ENCODE measurements around the gene NOL6.

NOL6 gene

GRCh38 chr9:33437205-33437604 lies 36.5 kb downstream of the NOL6 start:
- Histone ChIP-seq H3K27ac (ENCODE audit: low read length) (no peak overlapping the region), H3K9ac (ENCODE audit: low read depth, low read length) (no peak overlapping the region), H4K20me1 (ENCODE audit: insufficient read depth, low read length) (no peaks in the 10 kb centered on the region), H3K4me1 (ENCODE audit: insufficient read depth, low read length) (no peaks in the 10 kb centered on the region), H2AFZ (ENCODE audit: low read depth, low read length) (no peak overlapping the region), H3K4me3 (ENCODE audit: low read depth in 1 of 2, low read length in 2 of 2) (no peak overlapping the region), H3K79me2 (ENCODE audit: insufficient read depth, low read length) (no peaks in the 10 kb centered on the region), H3K9me3 (ENCODE audit: insufficient read depth, low read length, severe bottlenecking) (no peaks in the 10 kb centered on the region), H3K4me2 (ENCODE audit: insufficient read depth, low read length) (no peak overlapping the region), H3K27me3 (ENCODE audit: insufficient read depth, low read length, poor library complexity) (no peaks in the 10 kb centered on the region), H3K36me3 (ENCODE audit: insufficient read depth, low read length) (no peaks in the 10 kb centered on the region)
- no peak for ATAC-seq (ENCODE audit: insufficient read depth, low read depth)
- no peak for DNase-seq
- TF ChIP-seq CTCF (IDR thresholded peaks at IDR 0.05; ENCODE audit: borderline replicate concordance, extremely low read depth, low read length, poor library complexity, severe bottlenecking): no peak
- no peak for TF ChIP-seq EZH2 (IDR thresholded peaks at IDR 0.05; ENCODE audit: borderline replicate concordance, low read depth, low read length, severe bottlenecking)

GRCh38 chr9:33436445-33436844 lies 37.3 kb downstream of the NOL6 start:
- no peak for TF ChIP-seq CTCF (IDR thresholded peaks at IDR 0.05; ENCODE audit: borderline replicate concordance, extremely low read depth, low read length, poor library complexity, severe bottlenecking)
- TF ChIP-seq EZH2 (IDR thresholded peaks at IDR 0.05; ENCODE audit: borderline replicate concordance, low read depth, low read length, severe bottlenecking): no peak

DNA sequence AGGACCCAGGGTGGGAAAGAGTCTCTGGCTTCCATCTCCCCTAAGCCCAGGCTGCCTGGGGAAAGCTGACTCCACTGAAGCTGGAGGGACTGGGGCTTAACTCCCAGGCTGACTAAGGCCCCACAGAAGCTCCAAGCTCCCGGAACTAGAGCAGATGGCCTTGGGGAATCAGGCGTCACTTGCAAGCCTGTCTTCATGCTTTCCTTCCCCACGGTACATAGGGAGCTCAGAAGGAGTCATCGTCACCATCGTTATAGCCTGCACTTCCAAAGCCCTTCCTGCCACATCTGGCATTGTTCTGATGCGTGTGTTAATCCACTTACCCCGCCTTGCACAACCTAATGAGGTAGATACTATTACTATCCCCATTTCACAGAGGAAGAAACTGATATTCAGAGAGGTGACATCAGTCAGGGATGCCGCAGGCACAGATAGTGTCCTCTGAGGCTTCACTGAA lies 37.9 kb downstream of the NOL6 start:
- no peaks in the 10 kb centered on the region for H3K79me2 ChIP-seq (ENCODE audit: insufficient read depth, low read length)
- ATAC-seq (ENCODE audit: insufficient read depth, low read depth) (no peak), DNase-seq (no peak)

More at GRCh38 chr9:33436445-33436844, 37.3 kb downstream of the NOL6 start:
- Histone ChIP-seq H3K4me3 (ENCODE audit: low read depth in 1 of 2, low read length in 2 of 2) (no peak overlapping the region), H3K9me3 (ENCODE audit: insufficient read depth, low read length, severe bottlenecking) (no peaks in the 10 kb centered on the region), H4K20me1 (ENCODE audit: insufficient read depth, low read length) (no peaks in the 10 kb centered on the region), H3K9ac (ENCODE audit: low read depth, low read length) (no peak overlapping the region), H3K36me3 (ENCODE audit: insufficient read depth, low read length) (no peaks in the 10 kb centered on the region), H3K27ac (ENCODE audit: low read length) (no peak overlapping the region), H2AFZ (ENCODE audit: low read depth, low read length) (no peak overlapping the region), H3K27me3 (ENCODE audit: insufficient read depth, low read length, poor library complexity) (no peaks in the 10 kb centered on the region), H3K4me1 (ENCODE audit: insufficient read depth, low read length) (no peaks in the 10 kb centered on the region), H3K4me2 (ENCODE audit: insufficient read depth, low read length) (no peak overlapping the region), H3K79me2 (ENCODE audit: insufficient read depth, low read length) (no peaks in the 10 kb centered on the region)
- ATAC-seq (ENCODE audit: insufficient read depth, low read depth): no peak
- DNase-seq: no peak

More for the DNA sequence above, 37.9 kb downstream of the NOL6 start:
- no peak overlapping the region for H3K4me3 ChIP-seq (ENCODE audit: low read depth in 1 of 2, low read length in 2 of 2)
- no peaks in the 10 kb centered on the region for H3K9me3 ChIP-seq (ENCODE audit: insufficient read depth, low read length, severe bottlenecking)
- no peak overlapping the region for H3K27ac ChIP-seq (ENCODE audit: low read length)
- TF ChIP-seq EZH2 (IDR thresholded peaks at IDR 0.05; ENCODE audit: borderline replicate concordance, low read depth, low read length, severe bottlenecking) (no peak), CTCF (IDR thresholded peaks at IDR 0.05; ENCODE audit: borderline replicate concordance, extremely low read depth, low read length, poor library complexity, severe bottlenecking) (no peak)
- H3K9ac ChIP-seq (ENCODE audit: low read depth, low read length): no peak overlapping the region
- no peaks in the 10 kb centered on the region for H3K36me3 ChIP-seq (ENCODE audit: insufficient read depth, low read length)
- H2AFZ ChIP-seq (ENCODE audit: low read depth, low read length): no peak overlapping the region
- no peaks in the 10 kb centered on the region for H3K4me1 ChIP-seq (ENCODE audit: insufficient read depth, low read length)
- no peaks in the 10 kb centered on the region for H4K20me1 ChIP-seq (ENCODE audit: insufficient read depth, low read length)
- no peak overlapping the region for H3K4me2 ChIP-seq (ENCODE audit: insufficient read depth, low read length)
- no peaks in the 10 kb centered on the region for H3K27me3 ChIP-seq (ENCODE audit: insufficient read depth, low read length, poor library complexity)

All from DND-41 (cell line).